ENCODE measurements around the gene SDF2.

DNA sequence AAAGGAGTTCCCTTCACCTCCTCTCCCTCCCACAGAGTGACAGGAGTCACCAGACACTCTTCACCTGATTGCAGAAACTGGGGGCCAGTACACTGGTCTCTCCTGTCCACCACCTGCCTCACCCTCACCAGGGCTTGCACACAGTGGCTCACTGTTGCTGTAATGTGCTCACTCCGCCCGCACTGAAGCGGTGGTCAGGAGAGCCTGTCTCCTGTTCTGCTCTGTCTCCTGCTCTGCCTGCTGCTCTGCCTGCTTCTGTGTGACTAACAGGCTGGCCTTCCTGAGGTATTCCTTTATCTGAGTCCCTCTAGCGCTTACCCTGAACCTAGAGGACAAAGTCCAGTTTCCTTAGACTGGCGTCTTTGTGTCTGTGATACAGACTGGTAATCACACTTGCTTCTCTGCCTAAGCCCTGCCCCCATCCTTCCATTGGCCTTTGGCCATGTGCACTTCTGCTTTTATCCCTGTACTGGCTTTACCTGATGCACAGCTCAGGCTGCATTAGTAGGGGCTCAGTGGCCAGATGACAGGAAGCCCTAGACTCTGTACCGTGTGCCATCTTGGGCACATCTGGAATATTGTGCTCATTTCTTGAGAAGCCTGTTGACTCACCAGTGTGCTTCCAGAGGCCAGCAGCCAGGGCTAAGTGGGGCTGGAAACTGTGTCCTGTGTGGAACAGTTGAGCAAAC, 36.7 kb upstream of the SDF2 start:
- no peak for TF ChIP-seq POLR2A (IDR thresholded peaks at IDR 0.05)
- TF ChIP-seq, protein P1, sequence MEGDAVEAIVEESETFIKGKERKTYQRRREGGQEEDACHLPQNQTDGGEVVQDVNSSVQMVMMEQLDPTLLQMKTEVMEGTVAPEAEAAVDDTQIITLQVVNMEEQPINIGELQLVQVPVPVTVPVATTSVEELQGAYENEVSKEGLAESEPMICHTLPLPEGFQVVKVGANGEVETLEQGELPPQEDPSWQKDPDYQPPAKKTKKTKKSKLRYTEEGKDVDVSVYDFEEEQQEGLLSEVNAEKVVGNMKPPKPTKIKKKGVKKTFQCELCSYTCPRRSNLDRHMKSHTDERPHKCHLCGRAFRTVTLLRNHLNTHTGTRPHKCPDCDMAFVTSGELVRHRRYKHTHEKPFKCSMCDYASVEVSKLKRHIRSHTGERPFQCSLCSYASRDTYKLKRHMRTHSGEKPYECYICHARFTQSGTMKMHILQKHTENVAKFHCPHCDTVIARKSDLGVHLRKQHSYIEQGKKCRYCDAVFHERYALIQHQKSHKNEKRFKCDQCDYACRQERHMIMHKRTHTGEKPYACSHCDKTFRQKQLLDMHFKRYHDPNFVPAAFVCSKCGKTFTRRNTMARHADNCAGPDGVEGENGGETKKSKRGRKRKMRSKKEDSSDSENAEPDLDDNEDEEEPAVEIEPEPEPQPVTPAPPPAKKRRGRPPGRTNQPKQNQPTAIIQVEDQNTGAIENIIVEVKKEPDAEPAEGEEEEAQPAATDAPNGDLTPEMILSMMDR (IDR thresholded peaks at IDR 0.05): no peak

All from heart left ventricle (tissue), 13 donors.